Hepatocyte (in vitro differentiated cells): ENCODE results near the gene HS1BP3. TPM values are rescaled to one million over a fixed set of nuclear protein-coding genes. Genes with fewer than 3 reads are reported as not detected.
A peak's percentile ranks its signal among the peaks of the same experiment; 100 is the strongest.

ENCODE experiments used
- DNase-seq: peaks from one replicate; pipeline ENCODE4 v3.0.0-alpha.2; 2016; ENCODE audit warnings: low spot score
- H2AFZ ChIP-seq: fragments of 200-600 bp; sonication (generic); 2 replicates; pipeline ENCODE4 v1.6.0; 2016; ENCODE audit warnings: antibody characterized with exemption, mild to moderate bottlenecking
- H3K27ac ChIP-seq: fragments of 200-600 bp; sonication (generic); 2 replicates; pipeline ENCODE4 v1.5.1; 2016; ENCODE audit warnings: mild to moderate bottlenecking
- H3K27me3 ChIP-seq: fragments of 200-600 bp; sonication (generic); 2 replicates; pipeline ENCODE4 v1.6.1; 2016
- H3K36me3 ChIP-seq: fragments of 200-600 bp; sonication (generic); replicated peaks from 2 replicates; pipeline ENCODE4 v1.5.1; 2016; ENCODE audit warnings: low read depth; ENCODE audit not compliant: insufficient read depth
- H3K4me1 ChIP-seq: fragments of 200-600 bp; sonication (generic); 2 replicates; pipeline ENCODE4 v1.5.1; 2016; ENCODE audit warnings: mild to moderate bottlenecking, moderate library complexity; ENCODE audit not compliant: insufficient read depth
- H3K4me2 ChIP-seq: fragments of 200-600 bp; sonication (generic); 2 replicates; pipeline ENCODE4 v1.6.0; 2016
- H3K4me3 ChIP-seq: fragments of 200-600 bp; sonication (generic); 2 replicates; pipeline ENCODE4 v1.5.1; 2016; ENCODE audit warnings: mild to moderate bottlenecking
- H3K79me2 ChIP-seq: fragments of 200-600 bp; sonication (generic); 2 replicates; pipeline ENCODE4 v1.6.0; 2017; ENCODE audit warnings: mild to moderate bottlenecking
- H3K9me2 ChIP-seq: fragments of 200-600 bp; sonication (generic); replicated peaks from 2 replicates; pipeline ENCODE4 v1.6.0; 2017; ENCODE audit warnings: mild to moderate bottlenecking; ENCODE audit not compliant: insufficient read depth
- H3K9me3 ChIP-seq: fragments of 200-600 bp; sonication (generic); 2 replicates; pipeline ENCODE4 v1.5.1; 2016; ENCODE audit warnings: low read depth, mild to moderate bottlenecking
- H4K20me1 ChIP-seq: fragments of 200-600 bp; sonication (generic); 2 replicates; pipeline ENCODE4 v1.6.0; 2016; ENCODE audit warnings: mild to moderate bottlenecking; ENCODE audit not compliant: insufficient read depth, poor library complexity, severe bottlenecking
- CTCF ChIP-seq: fragments of 200-600 bp; sonication (generic); IDR thresholded peaks from 2 replicates; pipeline ENCODE4 v1.5.1; 2016; ENCODE audit warnings: antibody characterized with exemption, mild to moderate bottlenecking; ENCODE audit not compliant: poor library complexity
- EZH2 ChIP-seq: fragments of 200-600 bp; sonication (generic); IDR thresholded peaks from 2 replicates; pipeline ENCODE4 v1.6.1; 2016; ENCODE audit warnings: antibody characterized with exemption, mild to moderate bottlenecking, borderline replicate concordance
- EZH2phosphoT487 ChIP-seq: fragments of 200-600 bp; sonication (generic); IDR thresholded peaks from one replicate; pipeline ENCODE4 v1.6.1; 2018; ENCODE audit warnings: antibody characterized with exemption, mild to moderate bottlenecking, low read depth, moderate library complexity; ENCODE audit not compliant: unreplicated experiment, severe bottlenecking
- WGBS: methylation state at CpG from one replicate; pipeline ENCODE4 v1.1.6; 2016; ENCODE audit warnings: low lambda C conversion rate; ENCODE audit errors: missing lambda C conversion rate; 5-methylcytosine and 5-hydroxymethylcytosine counted together
- polyA plus RNA-seq: library from polyadenylated mRNA; unstranded; fragments of >200 nt; fragmentation: Nextera tagmentation; extraction: Ambion mirVana; gene quantifications from 2 replicates; pipeline ENCODE4 v1.2.1, GENCODE V29; 2016
- total RNA-seq: library from RNA; depleted of rRNA; stranded (reverse); fragments of >200 nt; gene quantifications from 2 replicates; pipeline ENCODE4 v1.2.3, GENCODE V29; 2014

Gene HS1BP3
- total and polyA plus RNA-seq, 2 experiments from 2014 or later, result 26.8 to 29.6 TPM

- Histone ChIP-seq H2AFZ (no peak overlapping the region), H3K79me2 (no peaks in the 10 kb centered on the region), H4K20me1 (no peaks in the 10 kb centered on the region), H3K27ac (peak overlapping the region; percentile 88), H3K9me3 (no peaks in the 10 kb centered on the region), H3K4me3 (no peak overlapping the region), H3K4me1 (peaks cover 71% of the 10 kb centered on the region), H3K4me2 (no peak overlapping the region), H3K27me3 (no peaks in the 10 kb centered on the region), H3K36me3 (no peaks in the 10 kb centered on the region), H3K9me2 (no peaks in the 10 kb centered on the region)
- 84% methylated on average over 4 of the region's 4 CpGs for WGBS
- no peak for DNase-seq
- TF ChIP-seq EZH2 (no peak), CTCF (no peak), EZH2phosphoT487 (no peak)
These were observed 54.5 kb downstream of the HS1BP3 start for GRCh38 chr2:20596193-20596972.

- Histone ChIP-seq H2AFZ (no peak overlapping the region), H3K9me3 (no peaks in the 10 kb centered on the region), H3K4me1 (peaks cover 71% of the 10 kb centered on the region), H3K27ac (peak overlapping the region; percentile 88), H3K4me2 (no peak overlapping the region), H3K4me3 (no peak overlapping the region), H3K79me2 (no peaks in the 10 kb centered on the region), H4K20me1 (no peaks in the 10 kb centered on the region), H3K36me3 (no peaks in the 10 kb centered on the region), H3K27me3 (no peaks in the 10 kb centered on the region), H3K9me2 (no peaks in the 10 kb centered on the region)
- DNase-seq, result no peak
- no peak for TF ChIP-seq EZH2
- 72% methylated on average over 14 of the region's 14 CpGs for WGBS
These were observed 55.3 kb downstream of the HS1BP3 start for GRCh38 chr2:20595439-20596192.

- Histone ChIP-seq H3K4me2 (no peak overlapping the region), H3K27ac (peak overlapping the region; percentile 88), H3K4me3 (no peak overlapping the region), H3K9me3 (no peaks in the 10 kb centered on the region), H3K9me2 (no peaks in the 10 kb centered on the region), H3K27me3 (no peaks in the 10 kb centered on the region), H4K20me1 (no peaks in the 10 kb centered on the region), H3K79me2 (no peaks in the 10 kb centered on the region), H2AFZ (no peak overlapping the region), H3K36me3 (no peaks in the 10 kb centered on the region), H3K4me1 (peaks cover 69% of the 10 kb centered on the region)
- WGBS, result 76% methylated on average over 8 of the region's 8 CpGs
- no peak for TF ChIP-seq EZH2phosphoT487
- no peak for TF ChIP-seq EZH2
- TF ChIP-seq CTCF, result no peak
- no peak for DNase-seq
These were observed 55.9 kb downstream of the HS1BP3 start for GRCh38 chr2:20594957-20595356.
